GOT3 (cell line): ENCODE results near the gene CBFA2T3.

Experiments used
- DNase-seq: peaks from one replicate; lab custom pipeline; 2025; ENCODE audit warnings: mixed read lengths; lab: John Stamatoyannopoulos, UW

CBFA2T3 gene

GRCh38 chr16:88839745-88840599 lies 137.0 kb downstream of the CBFA2T3 start:
- DNase-seq, result no peak

DNA sequence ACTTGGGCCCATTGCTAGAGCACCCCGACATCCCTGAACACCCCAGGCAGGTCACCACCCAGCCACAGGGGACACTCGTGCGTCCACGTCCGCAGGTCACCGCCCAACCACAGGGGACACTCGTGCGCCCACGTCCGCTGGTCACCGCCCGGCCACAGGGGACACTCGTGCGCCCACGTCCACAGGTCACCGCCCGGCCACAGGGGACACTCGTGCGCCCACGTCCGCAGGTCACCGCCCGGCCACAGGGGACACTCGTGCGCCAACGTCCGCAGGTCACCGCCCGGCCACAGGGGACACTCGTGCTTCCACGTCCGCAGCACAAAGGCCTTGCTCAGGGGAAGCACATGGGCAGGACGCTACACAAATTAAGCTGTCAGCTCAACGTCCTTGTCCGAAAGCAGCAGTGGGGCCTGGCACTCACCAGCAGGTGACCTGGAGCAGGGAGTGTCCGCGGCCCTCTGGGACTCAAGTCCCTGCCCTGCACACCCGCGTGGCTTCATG lies 137.9 kb downstream of the CBFA2T3 start:
- no peak for DNase-seq

- DNase-seq, result no peak
Observed at GRCh38 chr16:88838566-88838965, 138.4 kb downstream of the CBFA2T3 start.

- no peak for DNase-seq
Observed at GRCh38 chr16:88837806-88838205, 139.2 kb downstream of the CBFA2T3 start.

GRCh38 chr16:88836791-88837190 lies 140.2 kb downstream of the CBFA2T3 start:
- DNase-seq, result no peak

GRCh38 chr16:88835818-88836217 lies 141.2 kb downstream of the CBFA2T3 start:
- no peak for DNase-seq

DNA sequence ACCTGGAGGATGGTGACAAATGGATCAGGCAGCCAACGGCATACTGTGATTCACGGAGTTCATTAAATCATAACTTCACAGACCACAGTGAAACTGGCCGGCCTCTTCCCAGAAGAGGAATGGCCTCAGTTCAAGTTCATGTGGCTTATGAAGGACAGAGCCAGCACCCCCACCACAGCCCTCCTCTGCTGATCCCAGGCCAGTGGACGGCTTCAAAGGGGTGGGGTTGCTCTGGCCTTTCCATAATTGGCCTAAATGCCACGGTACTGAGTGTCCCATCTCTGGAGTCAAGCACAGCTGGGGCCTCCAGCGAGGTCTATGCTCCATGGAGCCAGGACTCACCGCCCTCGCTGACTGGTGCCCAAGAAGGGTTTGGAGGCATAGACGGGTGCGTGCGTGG lies 141.6 kb downstream of the CBFA2T3 start:
- no peak for DNase-seq

- DNase-seq, result no peak
Observed at GRCh38 chr16:88834670-88835069, 142.3 kb downstream of the CBFA2T3 start.

DNA sequence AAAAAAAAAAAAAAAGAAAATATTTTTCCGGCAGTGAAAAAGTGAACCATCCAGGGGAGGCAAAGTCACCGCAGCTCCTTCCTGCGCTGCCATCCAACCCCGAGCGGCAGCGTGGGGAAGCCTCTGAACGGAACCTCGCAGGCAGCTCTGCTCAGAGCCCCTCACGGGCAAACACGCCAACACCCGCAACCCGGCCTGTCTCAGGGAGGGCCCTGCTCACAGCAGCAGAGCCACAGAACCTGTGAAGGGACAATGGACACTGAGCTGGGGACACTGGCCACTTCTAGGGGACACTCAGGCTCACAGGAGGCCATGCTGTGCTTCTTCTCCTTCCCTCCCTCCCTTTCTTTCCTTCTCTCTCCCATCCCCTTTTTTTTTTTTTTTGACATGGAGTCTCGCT lies 143.9 kb downstream of the CBFA2T3 start:
- DNase-seq, result no peak

GRCh38 chr16:88831838-88832237 lies 145.2 kb downstream of the CBFA2T3 start:
- no peak for DNase-seq

DNA sequence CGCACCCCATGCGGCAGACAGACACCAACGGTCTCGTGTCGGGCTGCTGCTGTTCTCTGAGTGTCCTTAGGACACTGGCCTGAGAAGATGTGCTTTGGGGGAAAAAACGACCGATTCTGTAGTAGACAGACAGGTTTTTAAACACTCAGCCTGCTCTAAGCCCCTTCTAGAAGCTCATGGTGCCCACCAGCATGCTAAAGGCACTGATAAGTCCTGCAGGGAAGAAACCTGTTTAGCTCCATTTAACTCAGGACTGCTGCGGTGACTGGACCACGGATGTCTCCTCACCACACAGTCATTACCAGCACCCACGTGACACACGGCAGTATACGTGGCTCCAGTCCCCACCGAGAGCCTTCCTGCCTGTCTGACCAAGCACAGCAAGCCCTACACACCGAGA lies 146.2 kb downstream of the CBFA2T3 start:
- DNase-seq, result no peak

GRCh38 chr16:88830258-88830657 lies 146.7 kb downstream of the CBFA2T3 start:
- DNase-seq, result no peak

DNA sequence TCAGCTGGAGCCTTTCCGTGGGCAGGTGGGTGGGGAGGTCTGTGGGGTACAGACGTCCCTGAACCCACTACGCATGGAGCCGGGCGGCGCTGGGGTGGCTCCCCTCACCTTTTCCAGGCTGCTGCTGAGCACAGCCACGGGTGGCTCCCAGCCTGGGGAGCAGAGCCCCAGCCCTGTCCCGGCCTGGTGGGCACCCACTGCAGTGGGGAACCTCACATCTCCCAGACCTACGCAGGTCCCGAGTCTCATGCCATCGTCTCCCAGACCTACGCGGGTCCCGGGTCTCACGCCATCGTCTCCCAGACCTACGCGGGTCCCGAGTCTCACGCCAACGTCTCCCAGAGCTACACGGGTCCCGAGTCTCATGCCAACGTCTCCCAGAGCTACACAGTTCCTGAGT lies 148.3 kb downstream of the CBFA2T3 start:
- no peak for DNase-seq

- DNase-seq, result no peak
Observed at GRCh38 chr16:88827727-88828126, 149.3 kb downstream of the CBFA2T3 start.

DNA sequence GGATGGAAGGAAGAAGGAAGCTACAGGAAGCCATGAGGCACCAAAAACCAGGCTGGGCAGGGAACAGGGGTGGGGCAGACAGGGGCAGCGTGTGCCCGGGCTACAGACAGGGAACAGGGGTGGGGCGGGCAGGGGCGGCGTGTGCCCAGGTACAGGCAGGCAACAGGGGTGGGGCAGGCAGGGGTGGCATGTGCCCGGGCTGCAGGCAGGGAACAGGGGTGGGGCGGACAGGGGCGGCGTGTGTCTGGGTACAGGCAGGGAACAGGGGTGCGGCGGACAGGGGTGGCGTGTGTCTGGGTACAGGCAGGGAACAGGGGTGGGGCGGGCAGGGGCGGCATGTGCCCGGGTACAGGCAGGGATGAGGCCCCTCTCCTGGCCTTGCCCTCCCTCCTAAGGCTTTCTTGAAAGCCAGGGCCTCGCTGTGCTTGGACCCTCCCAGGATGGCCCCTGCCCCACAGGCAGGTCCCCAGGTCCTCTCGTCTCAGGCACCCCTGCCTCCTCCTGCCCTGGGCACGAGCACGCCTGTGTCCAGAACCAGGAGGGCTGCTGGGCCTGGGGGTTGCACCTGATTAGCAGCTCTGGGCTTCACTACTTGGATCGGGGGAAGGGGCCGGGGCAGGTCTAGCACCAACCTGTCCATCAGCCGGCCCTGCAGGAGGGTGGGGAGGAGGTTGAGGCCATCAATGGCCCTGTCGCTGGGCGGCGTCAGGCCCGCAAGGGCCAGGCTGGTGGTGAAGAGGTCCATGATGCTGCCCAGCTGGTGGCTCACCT lies 150.8 kb downstream of the CBFA2T3 start:
- DNase-seq, result no peak

GRCh38 chr16:88825146-88825545 lies 151.9 kb downstream of the CBFA2T3 start:
- DNase-seq, result no peak
